GM19372 (cell line): ENCODE data around the gene TBC1D2.

ENCODE experiments used
- ATAC-seq: cut with Tn5 transposase; IDR thresholded peaks from one replicate; pipeline ENCODE4 v1.9.1; 2021; ENCODE audit warnings: mild to moderate bottlenecking, low read depth, moderate library complexity; ENCODE audit not compliant: unreplicated experiment

Gene TBC1D2

DNA sequence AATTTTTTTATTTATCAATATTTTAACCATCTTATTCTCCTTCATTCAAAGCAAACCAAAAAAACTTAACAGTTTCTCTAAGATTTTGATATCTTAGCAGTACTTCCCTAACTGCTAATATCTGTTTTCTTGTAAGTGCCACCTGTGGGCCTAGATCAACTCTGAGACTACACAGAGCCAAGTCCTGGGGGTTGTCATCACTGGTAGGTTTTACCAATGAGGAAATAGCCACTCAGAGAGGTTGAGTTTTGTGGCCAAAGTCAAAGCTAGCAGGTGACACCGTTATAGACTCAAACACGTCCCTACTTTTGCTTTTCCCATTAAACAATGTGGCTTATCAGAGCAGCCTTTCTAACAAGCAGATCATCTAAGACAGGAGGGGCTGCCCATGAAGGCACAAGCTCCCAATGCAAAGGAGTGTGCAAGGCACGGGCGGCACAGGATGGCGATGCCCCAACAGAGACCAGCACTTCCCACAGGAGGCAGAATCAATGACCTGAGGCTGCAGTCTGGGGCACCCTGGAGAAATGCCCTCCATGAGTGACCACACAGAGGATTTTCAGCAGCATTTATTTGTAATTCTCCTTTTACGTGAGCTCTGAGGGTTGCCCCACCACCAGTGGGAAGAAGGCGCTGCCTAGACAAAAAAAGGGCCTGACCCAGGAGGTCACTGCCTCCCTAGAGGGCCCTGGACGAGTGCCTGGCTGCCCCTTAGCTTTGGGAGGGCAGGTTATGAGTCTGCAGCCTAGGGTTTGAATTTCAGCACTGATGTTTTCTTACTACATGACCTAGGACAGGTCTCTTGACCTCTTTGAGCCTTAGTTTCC, 7.4 kb downstream of the TBC1D2 start:
- ATAC-seq, result no peak

DNA sequence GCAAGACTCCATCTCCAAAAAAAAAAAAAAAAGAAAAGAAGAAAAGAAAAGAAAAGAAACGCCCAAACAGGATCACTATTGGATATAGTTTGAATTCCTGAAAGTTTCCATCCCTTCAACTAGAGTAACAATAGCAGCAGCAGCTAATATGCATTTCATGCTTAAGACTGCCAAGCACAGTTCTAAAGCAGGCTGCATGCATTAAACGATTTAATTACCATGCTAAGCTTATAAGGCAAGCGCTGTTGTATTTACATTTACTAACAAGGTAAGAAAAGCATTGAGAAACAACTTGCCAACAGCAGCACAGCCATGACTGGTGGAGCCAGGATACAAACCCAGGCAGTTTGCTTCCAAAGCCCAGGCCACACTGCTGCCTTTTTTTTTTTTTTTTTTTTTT, 13.0 kb downstream of the TBC1D2 start:
- ATAC-seq, result no peak

DNA sequence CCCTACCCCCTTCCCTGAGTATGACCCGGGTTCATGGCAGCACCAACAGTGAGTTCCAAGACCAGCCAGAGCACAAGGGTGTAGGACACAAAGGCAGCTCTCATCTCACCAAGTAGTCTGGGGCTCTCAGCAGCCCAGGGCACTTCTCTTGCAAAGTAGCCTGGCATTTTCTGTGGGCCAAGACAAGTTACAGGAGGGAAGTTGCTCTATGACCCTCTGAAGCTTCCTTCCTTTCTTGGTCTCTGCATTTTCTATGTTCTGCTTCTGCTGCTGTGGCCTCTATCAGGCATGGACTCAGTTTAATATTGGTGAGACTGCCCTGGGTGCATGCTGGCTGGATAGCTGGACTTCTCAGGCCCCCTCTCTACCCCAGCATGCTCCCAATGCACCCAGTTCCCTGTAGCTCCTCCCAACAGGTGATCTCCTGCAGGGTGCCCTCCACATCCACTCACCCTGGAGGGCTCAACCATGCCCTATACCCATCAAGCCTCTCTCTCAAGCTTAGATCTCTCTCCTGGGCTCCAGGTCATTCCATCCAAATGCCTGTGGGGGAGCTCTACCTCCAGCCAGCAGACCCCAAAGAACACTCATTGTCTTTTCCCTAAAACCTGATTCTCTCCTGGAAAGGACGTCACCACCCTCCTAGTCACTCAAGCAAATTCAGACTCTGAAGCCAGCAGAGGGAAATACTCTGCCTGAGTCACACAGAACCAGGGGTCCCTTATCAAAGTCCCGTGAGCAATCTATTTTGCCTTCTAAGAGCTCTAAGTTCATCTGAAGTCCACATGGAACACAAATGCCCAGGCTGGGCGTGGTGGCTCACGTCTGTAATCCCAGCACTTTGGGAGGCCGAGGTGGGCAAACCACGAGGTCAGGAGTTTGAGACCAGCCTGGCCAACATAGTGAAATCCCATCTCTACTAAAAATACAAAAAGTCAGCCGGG, 13.8 kb downstream of the TBC1D2 start:
- ATAC-seq, result no peak

DNA sequence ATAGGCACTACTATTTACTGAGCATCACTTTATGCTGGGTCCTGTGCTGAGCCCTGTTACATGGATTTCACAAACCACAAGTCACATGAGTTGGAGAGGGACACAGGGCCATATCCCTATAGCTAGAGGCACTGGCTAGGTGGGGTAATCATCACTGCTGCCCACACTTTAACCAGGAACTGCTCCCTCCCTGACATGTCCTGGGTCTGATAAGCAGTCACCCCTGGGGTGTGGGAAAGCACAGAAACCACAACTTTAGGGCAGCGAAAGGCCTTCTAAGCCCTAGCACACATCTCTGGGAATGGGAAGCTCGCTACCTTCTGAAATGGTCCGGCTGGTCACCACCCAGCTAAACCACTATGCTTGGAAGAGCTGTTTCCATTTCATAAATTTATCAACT, 15.0 kb downstream of the TBC1D2 start:
- no peak for ATAC-seq

DNA sequence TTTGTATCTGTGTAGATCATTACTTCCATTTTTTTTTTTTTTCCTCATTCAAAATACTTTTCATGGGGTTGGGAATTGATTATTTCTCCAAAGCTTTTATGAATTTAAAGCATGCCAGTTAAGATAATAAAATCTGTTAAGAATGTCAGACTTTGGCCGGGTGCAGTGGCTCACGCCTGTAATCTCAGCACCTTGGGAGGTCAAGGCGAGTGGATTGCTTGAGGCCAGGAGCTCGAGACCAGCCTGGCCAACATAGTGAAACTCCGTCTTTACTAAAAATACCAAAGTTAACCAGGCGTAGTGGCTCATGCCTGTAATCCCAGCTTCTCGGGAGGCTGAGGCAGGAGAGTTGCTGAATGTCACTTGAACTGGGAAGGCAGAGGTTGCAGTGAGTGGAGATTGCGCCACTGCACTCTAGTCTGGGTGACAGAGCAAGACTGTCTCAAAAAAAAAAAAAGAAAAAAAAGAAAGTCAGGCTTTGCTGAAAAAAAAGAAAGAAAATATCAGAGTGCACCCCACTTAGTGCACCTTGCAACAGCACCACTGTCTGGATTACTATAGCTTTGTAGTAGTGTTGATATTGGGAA, 18.5 kb downstream of the TBC1D2 start:
- no peak for ATAC-seq

DNA sequence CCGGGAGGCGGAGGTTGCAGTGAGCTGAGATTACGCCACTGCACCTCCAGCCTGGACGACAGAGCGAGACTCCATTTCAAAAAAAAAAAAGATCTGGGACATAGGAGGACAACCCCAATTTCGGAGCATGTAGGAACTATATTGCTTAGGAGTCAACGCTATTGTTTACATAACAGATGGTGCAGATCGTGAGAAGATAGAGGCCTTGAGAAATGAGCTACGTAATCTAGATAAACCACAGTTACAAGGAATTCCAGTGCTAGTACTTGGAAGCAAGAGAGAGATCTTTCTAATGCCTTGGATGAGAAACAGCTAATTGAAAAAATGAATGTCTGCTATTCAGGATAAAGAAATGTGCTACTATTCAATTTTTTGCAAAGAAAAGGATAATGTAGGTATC, 20.3 kb downstream of the TBC1D2 start:
- ATAC-seq, result no peak

DNA sequence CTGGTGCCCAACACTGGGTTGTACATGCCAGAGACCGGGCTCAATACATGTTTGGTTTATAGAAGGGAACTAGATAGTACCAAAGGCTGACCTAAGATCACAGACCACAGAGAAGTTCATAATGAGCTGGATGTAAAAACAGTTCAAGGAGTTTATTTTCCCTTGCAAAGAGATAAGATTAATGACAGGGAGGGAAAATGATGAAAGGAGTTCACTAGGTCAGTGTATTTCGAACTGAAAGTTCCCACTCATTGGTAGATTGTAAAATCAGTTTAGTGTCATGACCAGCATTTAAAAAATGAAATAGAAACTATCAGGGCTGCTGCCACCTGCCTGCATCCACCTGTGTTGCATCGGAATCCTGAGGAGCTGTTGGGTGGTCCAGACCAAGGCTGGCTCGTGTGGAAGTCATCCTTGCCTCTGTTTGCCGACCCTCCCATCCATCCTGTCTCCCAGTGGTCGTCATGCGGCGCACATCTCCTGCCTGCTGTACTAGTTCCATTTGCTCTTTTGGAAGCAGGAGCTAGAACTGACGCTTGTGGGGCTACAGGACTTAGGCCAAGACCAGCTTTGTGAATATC, 21.1 kb downstream of the TBC1D2 start:
- no peak for ATAC-seq

DNA sequence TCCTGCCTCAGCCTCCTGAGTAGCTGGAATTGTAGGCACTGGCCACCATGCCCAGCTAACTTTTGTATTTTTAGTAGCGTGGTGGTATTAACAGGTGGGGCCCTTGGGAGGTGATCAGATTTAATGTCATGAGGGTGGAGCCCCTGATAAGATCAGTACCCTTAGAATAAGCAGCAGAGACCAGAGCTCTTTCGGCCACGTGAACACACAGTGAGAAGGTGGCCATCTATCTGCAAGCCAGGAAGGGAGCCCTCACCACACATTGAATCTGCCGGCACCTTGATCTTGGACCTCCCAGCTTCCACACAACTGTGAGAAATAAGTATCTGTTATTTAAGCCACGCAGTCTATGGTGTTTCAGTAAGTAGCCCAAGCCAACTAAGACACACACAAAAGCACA, 22.5 kb downstream of the TBC1D2 start:
- ATAC-seq, result no peak

DNA sequence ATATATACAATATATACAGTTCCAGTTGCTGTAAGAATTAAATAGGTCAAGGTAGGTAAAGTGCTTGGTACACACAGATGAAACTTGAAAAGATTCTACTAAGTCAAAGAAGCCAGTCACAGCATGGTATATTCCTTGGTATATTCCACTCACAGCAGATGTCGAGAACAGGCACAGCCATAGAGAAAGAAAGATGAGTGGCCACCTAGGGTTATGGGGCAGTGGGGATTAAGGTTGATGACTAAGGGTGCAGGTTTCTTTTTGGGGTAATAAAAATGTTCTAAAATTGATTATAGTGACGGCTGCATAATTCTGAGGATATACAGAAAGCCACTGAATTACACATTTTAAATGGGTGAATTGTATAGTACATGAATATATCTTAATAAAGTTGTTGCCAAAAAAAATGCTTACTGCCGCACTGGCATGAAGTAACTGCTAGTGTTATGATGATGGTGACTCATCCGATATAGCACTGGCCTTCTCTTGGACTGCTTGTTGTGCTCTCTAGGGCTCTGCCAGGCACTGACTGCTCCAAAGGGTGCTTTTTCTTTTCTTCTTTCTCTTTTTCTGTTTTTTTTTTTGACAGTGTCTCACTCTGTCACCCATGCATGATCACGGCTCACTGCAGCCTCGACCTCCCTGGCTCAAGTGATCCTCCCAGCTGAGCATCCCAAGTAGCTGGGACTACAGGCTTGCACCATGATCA, 23.5 kb downstream of the TBC1D2 start:
- no peak for ATAC-seq

DNA sequence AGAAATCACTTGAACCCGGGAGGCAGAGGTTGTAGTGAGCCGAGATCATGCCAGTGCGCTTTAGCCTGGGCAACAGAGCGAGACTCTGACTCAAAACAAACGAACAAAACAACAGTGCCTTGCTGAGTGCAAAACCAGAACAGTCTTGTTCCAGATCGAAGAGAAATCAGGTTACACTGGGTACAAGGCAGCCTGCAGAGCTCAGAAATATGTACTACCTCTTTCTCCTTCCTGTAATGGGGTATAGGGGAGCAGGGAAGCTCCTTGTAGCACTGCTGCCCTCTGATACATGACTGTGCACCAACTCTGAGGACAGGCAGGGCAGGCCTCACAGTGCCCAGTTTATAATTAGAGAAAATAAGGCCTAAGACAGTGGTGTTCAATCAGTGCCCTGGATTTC, 24.7 kb downstream of the TBC1D2 start:
- ATAC-seq, result no peak

DNA sequence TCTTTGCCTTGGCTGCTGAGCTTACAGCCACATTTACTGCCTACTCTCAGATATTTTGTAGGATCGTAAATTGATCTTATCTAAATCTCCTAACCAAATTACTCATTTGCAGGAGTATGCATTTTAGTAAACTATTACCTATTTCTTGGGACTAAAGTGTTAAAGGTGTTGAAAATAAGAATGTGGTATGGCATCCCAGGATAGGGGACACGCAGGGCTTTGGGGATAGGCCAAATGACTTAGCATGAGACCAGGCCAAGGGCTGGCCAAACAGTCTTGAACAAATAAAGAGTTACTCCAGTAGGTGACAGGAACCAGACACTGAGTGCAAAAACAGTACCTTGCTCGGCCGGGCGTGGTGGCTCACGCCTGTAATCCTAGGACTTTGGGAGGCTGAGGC, 25.1 kb downstream of the TBC1D2 start:
- no peak for ATAC-seq

DNA sequence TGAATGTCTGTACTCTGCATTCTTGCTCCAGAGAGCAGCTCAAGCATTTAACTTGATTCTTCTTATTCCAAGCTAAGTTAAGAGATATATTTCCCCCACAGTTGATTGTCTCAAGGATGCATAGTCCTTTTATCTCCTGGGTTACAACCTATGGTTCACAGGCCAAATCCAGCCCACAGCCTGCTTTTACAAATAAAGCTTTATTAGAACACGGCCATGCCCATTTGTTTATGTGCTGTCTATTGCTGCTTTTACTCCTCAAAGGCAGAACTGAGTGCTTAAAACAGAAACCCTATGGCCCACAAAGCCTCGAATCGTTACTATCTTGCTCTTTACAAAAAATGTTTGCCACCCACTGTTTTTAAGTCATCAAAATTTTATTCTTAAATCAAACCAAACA, 25.8 kb downstream of the TBC1D2 start:
- ATAC-seq, result no peak

DNA sequence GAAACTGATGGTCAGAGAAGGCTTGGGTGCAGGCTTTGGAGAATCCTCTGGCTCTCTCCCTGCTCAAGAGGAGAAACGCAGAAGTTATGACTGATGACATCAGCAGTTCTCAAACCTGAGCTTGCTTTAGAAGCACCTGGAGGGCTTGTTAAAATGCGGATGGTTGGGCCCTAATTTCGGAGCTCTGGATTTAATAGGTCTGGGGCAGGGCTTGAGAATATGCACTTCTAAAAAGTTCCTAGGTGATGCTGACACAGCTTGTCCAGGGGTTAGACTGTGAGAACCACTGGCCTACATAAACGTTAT, 26.4 kb downstream of the TBC1D2 start:
- ATAC-seq, result no peak

DNA sequence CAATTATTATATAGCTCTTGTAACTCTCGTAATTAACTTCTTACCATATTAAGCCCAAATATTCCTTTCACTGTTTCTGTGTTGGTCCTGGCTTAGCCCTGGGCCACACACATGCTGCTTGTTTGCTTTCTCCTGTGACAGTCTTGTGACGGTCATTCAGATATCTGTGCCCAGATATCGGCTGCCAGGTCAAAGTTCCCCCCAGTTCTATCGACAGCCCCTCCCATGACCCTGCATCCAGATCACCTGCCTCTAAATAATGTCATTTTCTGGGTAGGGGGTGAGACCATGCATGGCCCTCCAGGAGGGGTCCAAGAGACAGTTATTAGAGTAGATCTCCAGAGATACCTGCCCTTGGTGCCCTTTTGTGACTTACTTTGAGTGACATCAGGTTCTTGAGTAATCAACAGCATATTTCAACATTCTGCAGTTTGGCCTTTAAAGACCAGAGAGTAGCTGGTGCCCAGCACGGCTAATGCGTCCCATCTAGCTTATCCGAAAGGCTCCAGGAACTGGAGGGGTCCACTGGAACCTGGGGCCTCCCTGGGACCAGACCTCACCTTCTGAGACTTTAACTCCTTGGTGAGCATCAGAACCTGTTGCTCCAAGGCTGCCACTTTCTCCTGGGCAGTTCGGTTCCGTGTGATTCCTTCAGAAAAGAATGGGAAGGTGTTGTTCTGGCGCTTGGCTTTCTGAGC, 26.9 kb downstream of the TBC1D2 start:
- no peak for ATAC-seq

DNA sequence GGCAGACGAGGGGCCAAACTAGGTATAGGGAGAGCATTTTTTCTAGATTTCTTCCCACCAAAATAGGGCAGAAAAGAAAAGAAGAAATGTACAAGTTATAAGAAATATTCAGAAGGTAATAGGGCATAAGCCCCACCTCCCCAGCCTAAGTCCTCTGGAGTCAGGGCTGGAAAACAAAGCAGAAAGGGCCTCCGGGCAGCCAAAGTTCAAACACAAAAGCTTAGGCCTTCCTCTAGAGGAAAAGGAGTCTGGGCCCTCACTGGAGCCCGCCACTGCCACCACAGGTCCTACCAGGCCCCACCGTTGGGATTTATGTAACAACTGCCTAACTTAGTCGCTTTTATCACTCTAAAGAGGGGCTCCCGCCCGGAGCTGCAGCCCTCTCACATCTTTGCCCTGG, 27.6 kb downstream of the TBC1D2 start:
- ATAC-seq, result no peak

DNA sequence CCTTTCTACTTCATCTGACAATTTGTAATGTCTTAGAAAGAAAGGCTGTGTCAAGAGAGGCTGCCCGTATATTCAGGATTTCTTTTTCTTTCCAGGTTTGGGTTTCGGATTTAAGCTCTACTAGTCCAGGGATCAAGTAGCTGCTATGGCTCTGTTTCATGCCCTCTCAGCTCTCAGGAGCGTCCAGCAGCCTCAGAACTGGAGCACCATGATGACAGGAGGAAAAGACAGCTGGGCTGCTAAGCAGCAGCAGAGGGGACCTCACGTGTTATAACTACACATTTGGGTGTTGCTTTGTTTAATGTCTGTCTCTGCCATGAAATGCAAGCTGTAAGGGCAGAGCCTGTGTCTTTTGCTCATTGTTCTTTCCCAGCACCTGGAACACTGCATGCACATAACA, 28.5 kb downstream of the TBC1D2 start:
- no peak for ATAC-seq

DNA sequence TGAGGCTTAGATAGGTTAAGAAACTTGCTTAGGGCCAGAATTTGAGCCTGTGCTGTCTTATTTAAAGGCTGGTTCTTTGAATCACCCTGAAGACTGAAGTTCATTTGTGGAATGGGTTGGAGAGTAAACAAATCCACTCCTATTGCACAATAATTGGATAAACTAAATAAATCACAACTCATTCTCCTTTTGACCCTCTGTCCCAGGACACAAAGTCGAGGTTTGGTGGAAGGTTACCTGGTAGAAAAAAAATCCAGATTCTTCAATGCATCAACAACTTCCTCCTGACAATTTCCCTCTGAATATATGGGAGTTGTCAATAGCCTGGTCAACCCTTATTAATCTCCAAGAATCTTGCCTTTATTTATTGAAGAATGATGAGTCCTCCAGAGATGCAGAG, 28.9 kb downstream of the TBC1D2 start:
- no peak for ATAC-seq

DNA sequence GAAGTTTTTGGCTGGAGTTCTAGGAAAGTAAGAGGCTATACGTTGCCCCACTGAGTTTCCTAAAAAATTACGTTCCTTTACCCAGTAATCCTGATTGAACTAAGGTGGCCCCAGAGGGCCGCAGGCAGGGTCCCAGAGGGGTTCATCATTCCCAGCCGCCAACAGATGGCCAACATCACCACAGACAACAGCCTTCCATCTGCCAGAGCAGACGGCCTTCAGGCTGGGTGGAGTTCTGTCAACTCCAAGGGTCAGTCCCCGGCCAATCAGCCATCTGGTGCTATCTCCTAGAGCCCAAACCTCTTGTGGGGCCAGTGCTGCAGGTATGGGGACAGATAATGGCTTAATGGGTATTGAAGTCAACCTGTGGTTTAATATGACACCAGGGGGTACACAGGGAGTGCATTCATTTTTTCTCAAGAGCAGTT, 30.4 kb downstream of the TBC1D2 start:
- no peak for ATAC-seq

DNA sequence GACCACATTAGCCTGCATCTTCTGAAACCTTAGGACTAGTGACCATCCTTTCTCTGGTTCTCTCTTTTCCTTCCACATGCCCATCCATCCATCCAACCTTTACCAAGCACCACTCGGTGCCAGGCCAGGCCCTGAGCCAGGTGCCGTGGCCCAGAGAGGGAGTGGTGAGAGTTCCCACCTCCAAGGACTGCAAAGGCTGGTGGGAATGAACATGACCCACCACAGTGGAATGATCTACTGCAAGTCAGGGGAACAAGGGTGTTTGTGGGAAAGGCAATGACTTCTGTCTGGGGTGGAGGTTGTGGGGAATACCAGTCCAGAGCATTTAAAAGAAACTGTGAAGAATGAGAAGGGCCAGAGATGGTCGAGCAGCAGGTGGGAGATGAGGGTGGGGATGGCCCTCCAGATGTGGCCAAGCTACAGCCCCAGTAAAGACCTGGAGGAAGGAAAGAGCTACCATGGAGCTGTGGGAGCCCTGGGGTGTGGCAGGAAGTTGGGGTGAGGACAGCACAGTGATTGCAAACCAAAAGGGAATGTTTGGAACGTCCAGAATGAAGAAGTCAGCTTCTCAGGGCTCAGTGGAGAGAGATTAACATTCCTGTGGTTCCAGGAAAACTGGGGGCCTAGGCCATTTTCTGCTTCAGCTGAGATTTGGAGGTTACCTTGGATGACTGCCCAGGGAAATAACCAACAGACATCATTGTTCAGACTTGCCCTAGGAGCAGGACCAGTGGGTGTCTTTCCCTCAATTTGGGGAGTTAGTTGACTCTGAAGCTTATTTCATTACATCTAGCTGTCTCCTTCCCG, 32.4 kb downstream of the TBC1D2 start:
- ATAC-seq, result no peak
